Subcutaneous abdominal adipose tissue (tissue), 5 donors: Measurements from ENCODE around the gene HRH2.

Experiments
- H3K27ac ChIP-seq: one replicate; pipeline ENCODE4 v1.7.0; 2013; ENCODE audit warnings: low read depth, mild to moderate bottlenecking, inconsistent platforms, low read length, moderate library complexity
- H3K27me3 ChIP-seq, 5 donors: one replicate each; pipeline ENCODE4 v1.7.0; 2013; ENCODE audit warnings: low read length in 5 of 5, inconsistent platforms in 1 of 5; ENCODE audit not compliant: control insufficient read depth in 5 of 5, insufficient read depth in 4 of 5
- H3K36me3 ChIP-seq, 5 donors: one replicate each; pipeline ENCODE4 v1.7.0; 2013; ENCODE audit warnings: low read length in 5 of 5; ENCODE audit not compliant: control insufficient read depth in 5 of 5, insufficient read depth in 5 of 5
- H3K4me1 ChIP-seq, 5 donors: one replicate each; pipeline ENCODE4 v1.7.0; 2013; ENCODE audit warnings: low read length in 5 of 5, mild to moderate bottlenecking in 3 of 5, moderate library complexity in 1 of 5; ENCODE audit not compliant: control insufficient read depth in 5 of 5, insufficient read depth in 5 of 5
- H3K4me3 ChIP-seq, 5 donors: one replicate each; pipeline ENCODE4 v1.7.0; 2013; ENCODE audit warnings: low read length in 5 of 5, low read depth in 1 of 5
- H3K9ac ChIP-seq, 5 donors: one replicate each; pipeline ENCODE4 v1.7.0; 2013; ENCODE audit warnings: low read length in 5 of 5, mild to moderate bottlenecking in 4 of 5, moderate library complexity in 3 of 5
- H3K9me3 ChIP-seq, 5 donors: one replicate each; pipeline ENCODE4 v1.7.0; 2013; ENCODE audit warnings: low read length in 5 of 5; ENCODE audit not compliant: control insufficient read depth in 5 of 5
- donor health status: healthy.
- donor health status: healthy.
- donor health status: healthy.
- donor health status: healthy.
- donor health status: healthy.

Gene HRH2

GRCh38 chr5:175707751-175708375, 50.0 kb downstream of the HRH2 start:
- Histone ChIP-seq H3K4me1 (peaks cover 0 to 7% (median 0%) of the 10 kb centered on the region in 5 donors), H3K27me3 (peaks cover 0 to 6% (median 0%) of the 10 kb centered on the region in 5 donors), H3K36me3 (peaks cover 0 to 10% (median 0%) of the 10 kb centered on the region in 5 donors), H3K9ac (no peak overlapping the region), H3K27ac (no peak overlapping the region), H3K9me3 (peaks cover 0 to 5% (median 0%) of the 10 kb centered on the region in 5 donors), H3K4me3 (no peak overlapping the region)

- peaks cover 0 to 7% (median 0%) of the 10 kb centered on the region in 5 donors for H3K4me1 ChIP-seq
- no peak overlapping the region for H3K9ac ChIP-seq
- peaks cover 0 to 10% (median 0%) of the 10 kb centered on the region in 5 donors for H3K27me3 ChIP-seq
- H3K36me3 ChIP-seq, result peaks cover 0 to 10% (median 0%) of the 10 kb centered on the region in 5 donors
- H3K4me3 ChIP-seq, result no peak overlapping the region
- no peak overlapping the region for H3K27ac ChIP-seq
- H3K9me3 ChIP-seq, result peaks cover 0 to 8% (median 6%) of the 10 kb centered on the region in 5 donors
These were observed 51.5 kb downstream of the HRH2 start for GRCh38 chr5:175709276-175709781.

- peaks cover 0 to 10% (median 0%) of the 10 kb centered on the region in 5 donors for H3K27me3 ChIP-seq
- peaks cover 0 to 7% (median 0%) of the 10 kb centered on the region in 5 donors for H3K4me1 ChIP-seq
- no peak overlapping the region for H3K27ac ChIP-seq
- no peak overlapping the region for H3K9ac ChIP-seq
- H3K9me3 ChIP-seq, result peaks cover 0 to 10% (median 6%) of the 10 kb centered on the region in 5 donors
- peaks cover 0 to 10% (median 0%) of the 10 kb centered on the region in 5 donors for H3K36me3 ChIP-seq
- H3K4me3 ChIP-seq, result no peak overlapping the region
These were observed 52.5 kb downstream of the HRH2 start for GRCh38 chr5:175710326-175710725.

GRCh38 chr5:175711031-175711430, 53.2 kb downstream of the HRH2 start:
- peaks cover 0 to 10% (median 0%) of the 10 kb centered on the region in 5 donors for H3K36me3 ChIP-seq
- H3K27ac ChIP-seq, result no peak overlapping the region
- H3K9ac ChIP-seq, result no peak overlapping the region
- H3K4me3 ChIP-seq, result no peak overlapping the region
- peaks cover 0 to 7% (median 0%) of the 10 kb centered on the region in 5 donors for H3K4me1 ChIP-seq
- peaks cover 0 to 10% (median 6%) of the 10 kb centered on the region in 5 donors for H3K9me3 ChIP-seq
- H3K27me3 ChIP-seq, result peaks cover 0 to 10% (median 0%) of the 10 kb centered on the region in 5 donors

DNA sequence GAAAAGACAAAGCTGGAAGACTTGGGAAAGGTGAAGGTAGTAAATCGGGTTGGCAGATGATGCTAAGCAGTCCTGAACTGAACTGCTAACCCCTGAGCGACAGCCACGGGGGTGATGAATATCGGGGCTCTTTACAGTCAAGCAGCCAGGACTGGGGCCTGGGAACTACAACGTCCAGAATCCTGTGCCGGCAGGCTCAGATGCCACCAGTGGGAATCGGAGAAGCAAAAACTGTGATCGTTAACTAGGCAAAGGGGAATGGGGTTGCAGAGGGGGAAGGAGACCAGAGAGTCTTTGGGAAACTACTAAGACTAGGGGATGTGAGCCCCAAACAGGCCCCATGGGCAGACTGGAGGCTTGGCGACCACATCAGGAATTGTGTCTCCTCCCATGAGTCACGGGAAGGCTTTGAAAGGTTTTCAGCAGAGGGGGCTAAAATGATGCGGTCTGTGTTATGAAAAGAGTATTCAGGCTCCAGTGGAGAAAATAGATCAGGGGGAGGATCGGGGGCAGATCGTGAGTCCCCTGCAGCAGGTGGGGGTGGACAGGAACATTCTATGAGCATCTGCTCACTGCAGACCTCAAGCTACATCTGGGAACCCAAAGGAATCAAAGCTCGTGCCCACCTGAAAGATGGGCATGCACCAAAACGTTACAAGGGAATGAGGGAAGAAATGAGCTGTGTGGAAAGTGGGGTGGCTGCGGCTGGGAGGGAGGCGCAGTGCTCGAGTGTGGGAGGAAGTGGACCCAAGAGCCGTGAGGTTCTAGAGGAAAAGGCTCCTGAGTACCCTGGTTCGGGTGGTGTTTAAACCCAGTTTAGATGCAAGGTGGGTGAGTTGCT, 53.8 kb downstream of the HRH2 start:
- peaks cover 0 to 10% (median 0%) of the 10 kb centered on the region in 5 donors for H3K27me3 ChIP-seq
- no peak overlapping the region for H3K27ac ChIP-seq
- no peak overlapping the region for H3K4me3 ChIP-seq
- H3K4me1 ChIP-seq, result peaks cover 0 to 7% (median 0%) of the 10 kb centered on the region in 5 donors
- peaks cover 0 to 11% (median 8%) of the 10 kb centered on the region in 5 donors for H3K9me3 ChIP-seq
- no peak overlapping the region for H3K9ac ChIP-seq
- peaks cover 0 to 10% (median 0%) of the 10 kb centered on the region in 5 donors for H3K36me3 ChIP-seq

DNA sequence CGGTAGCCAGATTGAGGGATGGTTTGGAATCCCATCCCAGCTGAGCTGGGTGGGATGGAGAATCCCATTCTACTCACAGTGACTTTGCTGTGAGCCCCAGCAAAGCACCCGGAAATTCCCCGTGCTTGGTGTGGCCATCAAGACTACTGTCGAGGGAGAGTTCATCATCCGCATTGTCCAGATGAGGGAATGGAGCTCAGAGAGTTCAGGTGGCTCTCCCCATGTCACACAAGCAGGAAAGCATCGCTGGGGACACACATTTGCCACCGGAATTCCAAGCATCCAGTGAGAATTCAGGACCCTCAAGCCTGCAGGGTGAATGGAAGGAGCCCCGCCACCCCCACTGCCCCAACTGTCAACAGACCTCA, 54.4 kb downstream of the HRH2 start:
- Histone ChIP-seq H3K9ac (no peak overlapping the region), H3K4me1 (peaks cover 0 to 7% (median 0%) of the 10 kb centered on the region in 5 donors), H3K27ac (no peak overlapping the region), H3K9me3 (peaks cover 0 to 18% (median 14%) of the 10 kb centered on the region in 5 donors), H3K27me3 (peaks cover 0 to 10% (median 0%) of the 10 kb centered on the region in 5 donors), H3K36me3 (peaks cover 0 to 10% (median 0%) of the 10 kb centered on the region in 5 donors), H3K4me3 (no peak overlapping the region)

GRCh38 chr5:175712681-175713085, 54.8 kb downstream of the HRH2 start:
- Histone ChIP-seq H3K27ac (no peak overlapping the region), H3K27me3 (peaks cover 0 to 10% (median 0%) of the 10 kb centered on the region in 5 donors), H3K4me1 (peaks cover 0 to 7% (median 0%) of the 10 kb centered on the region in 5 donors), H3K4me3 (no peak overlapping the region), H3K9ac (no peak overlapping the region), H3K9me3 (peaks cover 0 to 18% (median 15%) of the 10 kb centered on the region in 5 donors), H3K36me3 (peaks cover 0 to 10% (median 0%) of the 10 kb centered on the region in 5 donors)

GRCh38 chr5:175713930-175714329, 56.1 kb downstream of the HRH2 start:
- Histone ChIP-seq H3K4me3 (no peak overlapping the region), H3K27ac (no peak overlapping the region), H3K36me3 (peaks cover 0 to 3% (median 0%) of the 10 kb centered on the region in 5 donors), H3K9ac (no peak overlapping the region), H3K27me3 (peaks cover 0 to 10% (median 0%) of the 10 kb centered on the region in 5 donors), H3K9me3 (peaks cover 0 to 18% (median 15%) of the 10 kb centered on the region in 5 donors), H3K4me1 (peaks cover 0 to 7% (median 0%) of the 10 kb centered on the region in 5 donors)

GRCh38 chr5:175714479-175715085, 56.7 kb downstream of the HRH2 start:
- no peaks in the 10 kb centered on the region for H3K36me3 ChIP-seq
- H3K9me3 ChIP-seq, result peaks cover 0 to 18% (median 15%) of the 10 kb centered on the region in 5 donors
- H3K4me1 ChIP-seq, result peaks cover 0 to 5% (median 0%) of the 10 kb centered on the region in 5 donors
- no peak overlapping the region for H3K9ac ChIP-seq
- no peak overlapping the region for H3K27ac ChIP-seq
- no peak overlapping the region for H3K4me3 ChIP-seq
- H3K27me3 ChIP-seq, result peaks cover 0 to 10% (median 0%) of the 10 kb centered on the region in 5 donors
